Left forelimb (tissue), 1 donor: ENCODE measurements around the gene MAP3K4.

Source experiments
- DNase-seq: peaks from one replicate; pipeline ENCODE4 v3.0.0-alpha.2; 2018; ENCODE audit warnings: low spot score

MAP3K4 gene

DNA sequence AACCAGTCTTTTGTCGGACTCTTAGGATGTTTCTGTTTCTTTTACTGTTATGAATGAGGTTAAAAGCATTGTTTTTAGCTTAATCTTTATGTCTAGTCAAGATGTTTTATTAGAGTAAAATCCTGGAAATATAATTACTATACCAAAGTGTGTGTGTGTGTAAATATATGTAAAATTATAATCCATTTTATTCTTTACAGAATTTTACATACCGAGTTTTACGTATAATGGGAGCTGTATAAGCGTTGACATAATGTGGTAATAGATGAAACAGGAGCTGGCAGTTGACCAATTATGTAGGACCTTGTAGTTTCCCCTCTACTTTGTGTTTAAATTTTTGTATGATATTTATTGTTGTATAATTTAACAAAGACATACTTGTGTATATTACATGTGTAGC, 16.7 kb downstream of the MAP3K4 start:
- DNase-seq: no peak

DNA sequence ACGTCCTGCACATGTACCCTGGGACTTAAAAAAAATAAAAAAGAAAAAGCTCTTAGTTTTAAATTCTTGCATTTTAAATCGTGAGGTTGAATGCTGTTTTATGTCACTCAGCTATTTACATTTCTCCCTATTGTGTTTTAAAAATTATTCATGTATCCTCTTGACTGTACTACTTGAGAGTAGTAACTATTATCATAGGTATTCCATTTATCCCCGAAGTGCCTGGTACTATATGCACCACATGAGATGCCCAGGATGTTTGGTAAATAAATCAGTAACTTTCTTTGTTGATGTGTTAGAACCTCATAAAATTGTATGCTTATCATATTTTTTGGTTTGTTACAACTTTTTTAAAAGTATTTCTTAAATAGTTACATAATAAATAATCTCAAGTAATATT, 18.4 kb downstream of the MAP3K4 start:
- no peak for DNase-seq

DNA sequence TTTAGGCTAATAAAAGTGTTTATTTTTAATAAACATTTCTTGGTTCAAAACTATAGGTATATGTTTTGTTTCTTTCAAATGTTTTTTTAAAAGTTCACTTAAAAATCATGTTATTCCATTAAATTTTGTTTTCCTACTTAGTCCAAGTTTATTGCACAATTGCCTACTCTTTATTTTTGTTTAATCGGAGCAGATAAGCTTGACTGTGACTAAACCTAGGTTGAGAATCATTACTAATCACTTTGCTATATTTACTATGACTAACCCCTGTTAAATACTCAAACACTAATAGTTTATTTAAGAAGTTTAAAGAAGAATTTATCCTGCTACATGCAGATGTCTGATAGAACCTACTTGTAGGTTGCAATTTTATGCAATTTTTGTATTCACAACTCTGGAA, 18.8 kb downstream of the MAP3K4 start:
- DNase-seq: no peak

DNA sequence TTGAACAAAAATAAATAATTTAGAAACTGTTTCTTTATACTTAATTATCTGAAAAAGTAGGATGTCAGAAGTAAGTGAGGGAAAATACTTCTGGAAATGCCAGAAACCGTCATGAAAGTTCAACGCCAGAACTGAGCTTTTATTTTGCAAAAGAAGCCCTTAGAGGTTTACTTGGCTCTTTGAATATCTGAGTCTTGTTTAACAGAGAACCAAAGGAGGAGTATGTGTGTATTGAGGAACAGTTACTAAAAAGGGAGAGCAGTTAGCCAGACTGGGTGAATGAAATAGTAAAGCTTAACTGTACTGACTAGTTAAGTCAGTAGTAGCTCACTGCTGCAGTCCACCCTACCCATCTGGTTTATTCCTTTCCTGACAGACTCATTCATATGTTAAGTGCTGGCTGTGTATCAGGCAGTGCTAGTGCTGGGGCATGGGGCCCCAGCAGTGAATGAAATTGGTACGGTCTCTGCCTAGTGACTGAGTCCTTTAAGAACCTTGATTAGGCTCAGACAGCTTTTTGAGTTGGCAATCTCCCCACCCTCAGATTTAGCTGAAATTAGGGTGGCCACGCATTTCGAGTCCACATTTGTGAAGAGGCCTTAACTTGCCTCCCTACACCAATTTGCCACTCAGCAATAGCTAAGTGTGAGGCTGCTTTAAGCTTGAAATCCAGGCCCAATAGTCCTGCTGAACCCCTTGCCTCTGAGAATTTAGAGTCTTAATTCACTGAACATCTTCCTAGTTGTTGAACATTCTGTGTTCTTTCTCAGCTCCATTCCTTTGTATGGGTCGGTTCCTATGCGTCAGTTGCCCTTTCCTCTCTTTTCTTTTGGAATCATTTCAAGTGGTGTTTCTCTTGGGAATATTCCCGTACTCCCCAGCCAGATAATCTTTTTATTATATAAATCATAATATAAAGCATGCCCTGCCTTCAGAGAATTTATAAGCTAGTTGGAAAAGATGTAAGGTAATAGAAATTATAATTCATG, 20.2 kb downstream of the MAP3K4 start:
- DNase-seq: no peak

DNA sequence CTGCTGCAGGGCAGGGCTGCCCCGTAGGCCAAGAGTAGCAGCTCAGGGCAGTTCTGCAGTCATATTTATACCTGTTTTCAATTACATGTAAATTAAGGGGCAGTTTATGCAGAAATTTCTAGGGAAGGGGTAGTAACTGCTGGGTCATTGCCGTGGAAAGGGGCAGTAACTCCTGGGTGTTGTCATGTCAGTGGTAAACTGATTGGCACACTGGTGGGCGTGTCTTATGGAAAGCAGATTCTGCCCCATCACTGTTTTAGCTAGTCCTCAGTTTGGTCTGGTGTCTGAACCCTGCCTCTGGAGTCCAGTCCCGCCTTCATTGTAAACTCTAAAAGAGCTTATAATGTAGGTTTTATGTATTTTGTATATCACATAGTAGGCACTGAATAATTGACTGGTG, 22.1 kb downstream of the MAP3K4 start:
- DNase-seq: no peak

DNA sequence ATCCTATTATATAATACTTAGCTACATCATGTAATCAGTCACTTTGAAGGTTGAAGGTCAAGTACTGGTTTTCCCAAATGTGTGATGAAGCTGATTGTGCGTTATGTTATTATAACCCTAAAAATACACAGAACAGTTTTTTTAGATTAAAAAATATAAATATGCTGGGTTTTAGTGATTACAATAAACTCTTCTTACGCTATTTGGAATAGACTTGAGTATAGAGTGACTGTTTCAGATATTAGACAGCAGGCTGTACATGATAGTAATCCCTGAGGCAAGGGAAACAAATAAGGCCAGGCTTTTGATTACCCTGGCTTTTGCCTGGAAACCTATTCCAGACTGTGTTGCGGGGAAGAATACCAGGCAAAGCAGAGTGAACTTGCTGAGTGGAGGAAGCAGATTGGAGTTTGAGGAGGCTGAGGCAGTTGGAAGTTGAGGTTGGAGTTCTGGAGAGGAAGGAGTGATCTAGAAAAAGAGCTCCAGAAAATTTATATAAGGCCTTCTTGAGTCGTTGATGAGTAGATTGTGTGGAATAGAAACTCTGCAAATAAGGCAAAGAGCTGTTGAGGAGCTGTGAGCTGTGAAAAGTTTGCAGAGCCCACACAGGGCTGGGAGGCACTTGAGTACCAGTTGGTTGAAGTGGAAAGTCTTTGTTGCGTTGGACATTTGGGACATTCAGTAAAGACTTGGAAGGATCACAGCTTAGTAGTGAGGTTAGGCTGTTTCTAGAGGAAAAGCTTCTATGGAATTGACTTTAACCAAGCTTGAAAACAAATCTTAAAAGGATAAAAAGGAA, 26.4 kb downstream of the MAP3K4 start:
- no peak for DNase-seq

DNA sequence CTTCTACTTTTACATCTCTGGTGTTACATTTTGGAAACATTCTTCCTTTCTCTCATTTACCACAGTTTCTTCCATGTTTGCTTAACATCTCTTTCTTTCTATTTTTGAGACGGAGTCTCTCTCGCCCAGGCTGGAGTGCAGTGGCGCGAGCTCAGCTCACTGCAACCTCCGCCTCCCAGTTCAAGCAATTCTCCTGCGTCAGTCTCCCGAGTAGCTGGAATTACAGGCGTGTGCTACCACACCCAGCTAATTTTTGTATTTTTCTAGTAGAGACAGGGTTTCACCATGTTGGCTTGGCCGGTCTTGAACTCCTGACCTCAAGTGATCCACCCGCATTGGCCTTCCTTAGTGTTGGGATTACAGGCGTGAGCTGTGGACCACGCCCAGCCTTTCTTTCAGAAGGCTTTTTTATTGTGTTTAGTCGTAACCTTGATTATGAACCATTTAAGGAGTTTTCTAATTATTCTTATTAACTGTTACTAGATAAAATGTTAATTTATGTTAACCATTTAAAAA, 27.8 kb downstream of the MAP3K4 start:
- DNase-seq: no peak

DNA sequence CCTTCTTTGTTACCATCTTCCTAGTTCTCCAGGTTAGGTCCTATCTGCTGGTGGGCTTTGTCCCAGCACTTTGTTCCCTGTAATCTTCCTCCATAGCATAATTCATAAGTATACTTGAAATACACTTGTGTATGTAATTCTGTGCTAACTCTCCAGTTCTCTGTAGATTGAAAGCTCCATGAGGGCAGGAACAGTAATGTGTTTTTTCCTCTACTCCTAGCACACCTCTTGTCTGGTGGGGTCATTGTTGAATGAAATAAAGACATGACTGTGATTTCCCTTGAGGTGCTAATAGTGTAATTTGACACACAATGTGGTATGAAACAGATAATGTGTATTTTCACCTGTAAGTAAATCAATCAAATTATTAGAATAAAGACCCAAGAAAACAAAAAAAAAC, 30.0 kb downstream of the MAP3K4 start:
- DNase-seq: no peak

DNA sequence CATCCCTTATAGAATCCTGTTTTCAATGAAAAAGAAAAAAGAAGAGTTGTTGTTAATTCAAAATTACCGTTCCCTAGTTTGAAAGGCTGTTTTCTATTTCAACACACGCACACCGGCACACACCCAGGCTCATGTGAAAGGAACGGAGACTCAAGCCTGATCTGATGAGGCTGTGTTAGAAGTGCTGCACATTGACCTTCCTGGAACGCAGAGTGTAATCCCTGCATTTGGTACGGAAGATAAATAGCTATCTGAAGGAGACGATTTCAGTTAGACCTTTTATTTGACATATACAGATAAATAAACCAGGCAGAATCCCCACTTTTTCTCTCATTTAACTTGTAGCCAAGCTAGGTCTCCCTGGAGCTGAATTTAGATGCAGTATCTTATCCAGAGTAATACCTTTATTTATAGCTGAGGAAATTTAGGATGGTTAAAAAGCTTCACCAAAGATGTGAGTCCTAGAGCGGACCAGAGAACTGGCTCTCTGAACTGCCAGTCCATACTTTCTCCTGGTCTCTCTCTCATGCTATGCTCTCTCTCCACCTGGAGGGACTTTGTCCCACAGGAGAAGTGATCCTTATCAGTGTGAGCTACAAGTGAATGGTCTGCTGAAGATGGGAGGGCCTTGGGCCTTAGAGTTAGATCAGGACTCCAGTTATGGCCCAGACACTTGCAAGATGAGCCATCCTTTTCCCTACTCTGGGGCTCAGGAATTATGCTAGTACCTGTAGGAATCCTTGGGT, 30.6 kb downstream of the MAP3K4 start:
- DNase-seq: no peak

DNA sequence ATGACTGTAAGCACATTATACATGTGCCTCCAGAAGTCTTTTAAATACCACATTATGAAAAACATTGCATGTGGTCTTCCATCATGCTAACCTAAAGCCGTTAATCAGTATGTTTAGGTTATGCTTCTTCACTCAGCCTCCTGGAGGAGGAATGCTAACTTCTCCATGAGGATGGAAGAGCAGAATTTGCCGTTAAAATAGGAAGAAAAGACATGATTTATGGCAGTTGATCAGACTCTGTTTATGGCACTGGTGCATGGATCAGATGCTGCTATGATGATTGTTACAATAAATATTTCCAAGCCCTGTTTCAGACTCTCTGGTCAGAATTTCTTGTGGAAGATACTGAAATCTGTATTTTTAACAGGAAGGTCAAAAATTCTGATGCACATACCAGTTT, 31.7 kb downstream of the MAP3K4 start:
- no peak for DNase-seq

DNA sequence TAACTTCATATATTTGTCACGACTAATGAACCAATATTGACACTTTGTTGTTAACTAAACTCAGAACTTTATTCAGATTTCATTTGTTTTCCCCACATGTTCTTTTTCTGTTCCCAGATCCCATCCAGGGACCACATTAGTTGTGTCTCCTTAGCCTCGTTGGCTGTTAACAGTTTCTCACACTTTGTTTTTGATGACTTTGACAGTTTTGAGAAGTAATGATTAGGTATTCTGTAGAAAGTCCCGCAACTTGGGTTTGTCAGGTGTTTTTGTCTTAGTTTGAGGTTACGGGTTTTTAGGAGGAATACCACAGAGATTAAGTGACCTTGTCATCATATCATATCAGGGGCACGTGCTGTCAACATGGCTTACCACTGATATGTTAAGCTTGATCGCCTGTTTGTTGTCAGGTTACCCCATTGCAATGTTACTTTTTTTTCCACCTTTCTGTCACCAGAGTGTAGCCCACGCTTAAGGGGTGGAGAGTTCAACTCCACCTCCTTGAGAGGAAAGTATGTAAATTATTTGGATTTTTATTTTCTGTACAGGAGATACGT, 32.9 kb downstream of the MAP3K4 start:
- DNase-seq: no peak

DNA sequence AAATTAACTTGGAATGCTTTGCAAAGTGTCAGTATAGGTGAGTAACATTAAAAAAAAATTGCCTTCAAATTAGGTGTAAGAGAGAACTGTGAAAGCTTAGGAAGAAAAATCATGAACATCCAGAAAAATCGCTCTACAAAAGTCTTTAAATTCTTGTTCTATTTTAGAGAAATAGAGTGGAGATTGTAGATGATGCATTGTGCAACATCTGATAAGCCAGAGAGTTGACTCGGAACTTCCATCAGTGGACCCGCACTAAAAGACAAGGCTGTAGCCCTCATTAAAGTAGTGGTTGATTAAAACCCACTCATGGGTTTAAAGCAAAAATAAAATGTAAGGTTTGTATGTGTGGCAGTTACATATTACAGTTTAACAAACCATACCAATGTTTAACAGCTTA, 35.8 kb downstream of the MAP3K4 start:
- no peak for DNase-seq

DNA sequence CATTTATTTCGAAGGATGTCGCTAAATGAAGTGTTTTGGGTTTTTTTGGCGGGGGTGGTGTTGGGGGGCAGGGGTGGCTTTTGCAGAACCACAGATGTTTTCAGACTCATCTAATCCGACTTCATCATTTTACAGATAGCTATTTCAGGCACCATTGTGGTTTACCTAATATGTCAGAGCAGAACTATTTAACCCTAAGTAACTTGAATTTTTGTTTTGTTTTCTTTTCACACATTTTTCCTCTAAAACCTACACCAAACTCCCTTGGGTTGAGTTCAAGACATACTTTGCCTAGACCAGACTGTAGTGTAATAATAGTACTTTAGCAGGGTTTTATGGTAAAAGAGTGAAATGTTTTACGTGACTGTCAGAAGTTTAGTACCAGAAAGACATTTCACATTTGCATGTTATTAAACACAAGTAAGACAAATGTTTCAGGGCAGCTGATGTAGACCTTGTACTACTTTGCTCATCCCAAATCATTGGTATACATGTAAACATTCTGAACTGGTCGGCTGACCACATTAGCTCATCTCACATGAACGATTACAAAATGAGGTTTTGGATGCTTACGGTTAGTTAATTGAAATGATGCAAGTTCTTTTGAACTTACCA, 37.7 kb downstream of the MAP3K4 start:
- no peak for DNase-seq

DNA sequence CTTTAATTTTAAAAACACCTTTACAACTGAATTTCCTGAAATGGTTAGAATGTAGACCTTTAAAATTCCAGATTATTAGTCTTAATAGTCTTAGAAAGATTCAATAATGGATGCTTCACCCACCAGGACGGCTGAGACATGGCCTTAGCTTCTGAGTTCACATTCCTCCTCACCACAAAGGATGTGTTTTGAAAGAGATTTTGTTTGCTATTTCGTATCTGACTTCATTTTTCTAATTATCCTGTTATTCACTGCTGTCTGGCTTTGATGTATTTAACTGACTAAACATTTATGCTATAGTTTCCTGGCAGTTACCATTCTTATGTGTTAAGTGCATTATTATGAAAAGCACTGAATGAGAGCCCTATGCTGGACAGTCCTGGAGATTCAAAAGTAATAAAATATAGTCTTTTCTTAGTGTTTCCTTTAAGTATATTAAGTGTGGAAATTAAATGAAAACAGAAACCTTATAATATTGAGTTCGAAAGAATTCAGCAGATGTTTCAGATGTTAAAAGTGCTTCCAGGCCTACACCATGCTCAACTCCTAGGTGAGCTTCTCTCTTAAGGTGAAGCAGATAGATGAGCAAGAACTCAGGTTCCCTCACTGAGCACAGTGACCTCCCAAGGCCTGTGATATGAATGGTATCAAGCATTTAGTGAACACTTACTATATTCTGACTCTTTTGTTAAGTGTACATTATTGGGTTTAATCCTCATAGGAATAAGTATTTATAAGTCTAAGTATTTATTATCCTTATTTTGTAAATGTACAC, 40.3 kb downstream of the MAP3K4 start:
- no peak for DNase-seq

DNA sequence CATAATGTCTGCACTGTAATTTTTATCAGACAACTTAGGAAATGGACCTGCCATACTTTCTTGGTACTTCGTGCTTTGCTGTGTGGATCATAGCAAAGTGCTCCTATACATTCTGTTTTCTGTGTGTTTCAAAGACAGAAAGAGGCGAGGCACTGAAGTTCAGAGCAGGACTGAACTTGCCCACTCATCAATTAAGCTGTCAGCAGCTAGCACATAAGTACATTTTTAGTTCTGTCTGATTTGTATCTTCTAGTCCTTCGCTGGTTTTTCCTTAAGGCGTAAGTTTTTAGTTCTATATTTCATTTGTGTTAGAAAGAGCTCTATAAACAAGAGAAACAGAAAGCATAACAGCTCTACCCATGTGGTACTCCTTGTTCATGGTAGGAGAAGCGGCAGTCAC, 42.1 kb downstream of the MAP3K4 start:
- DNase-seq: no peak

DNA sequence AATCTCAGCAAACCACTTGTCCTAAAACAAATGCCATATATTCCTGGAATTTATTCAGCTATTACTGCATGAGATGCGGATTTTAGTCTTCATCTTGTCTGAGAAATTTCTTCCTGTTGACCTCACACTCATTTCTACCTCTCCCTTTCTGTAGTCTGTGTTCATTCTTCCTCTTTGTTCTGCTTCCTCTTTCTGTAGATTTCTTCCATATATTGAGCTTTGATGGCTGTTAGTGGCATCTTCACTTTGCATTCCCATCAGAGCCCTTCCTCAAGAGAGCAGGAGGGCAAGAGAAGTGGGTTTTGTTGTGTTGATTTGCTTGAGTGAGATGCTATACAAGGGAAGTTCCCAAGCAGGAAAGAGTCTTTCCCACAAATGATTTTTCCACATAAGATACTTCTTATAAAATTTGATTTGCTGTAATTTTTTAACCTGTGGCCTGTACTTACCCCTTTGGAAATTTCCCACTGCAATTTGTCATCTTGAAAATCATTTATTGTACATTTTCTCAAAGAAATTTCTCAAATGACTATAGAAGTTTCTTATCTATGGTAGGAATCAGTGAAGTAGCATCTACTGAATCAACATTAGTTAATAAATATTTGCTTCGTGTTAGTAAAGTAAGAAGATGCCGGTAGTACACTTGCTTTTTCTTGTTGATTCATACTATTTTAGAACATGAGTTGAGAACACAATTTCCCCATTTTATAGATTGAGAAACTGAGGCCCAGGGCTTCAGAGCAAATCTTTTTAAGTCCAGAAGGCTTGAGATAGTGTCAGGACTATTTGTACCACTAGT, 43.8 kb downstream of the MAP3K4 start:
- DNase-seq: no peak

DNA sequence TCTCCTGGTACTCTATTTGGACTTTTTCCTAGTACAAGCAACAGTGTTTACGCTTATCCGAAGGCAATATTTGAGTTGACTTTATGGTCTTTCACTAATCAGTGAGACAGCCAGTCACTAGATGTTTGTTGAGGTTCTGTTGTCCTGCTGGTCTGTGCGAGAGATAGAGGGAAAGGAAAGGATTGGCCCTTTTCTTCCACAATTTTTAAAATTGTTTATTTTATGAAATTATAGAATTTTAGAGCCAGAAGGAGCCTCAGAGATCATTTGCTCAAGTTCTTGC, 44.4 kb downstream of the MAP3K4 start:
- DNase-seq: no peak

DNA sequence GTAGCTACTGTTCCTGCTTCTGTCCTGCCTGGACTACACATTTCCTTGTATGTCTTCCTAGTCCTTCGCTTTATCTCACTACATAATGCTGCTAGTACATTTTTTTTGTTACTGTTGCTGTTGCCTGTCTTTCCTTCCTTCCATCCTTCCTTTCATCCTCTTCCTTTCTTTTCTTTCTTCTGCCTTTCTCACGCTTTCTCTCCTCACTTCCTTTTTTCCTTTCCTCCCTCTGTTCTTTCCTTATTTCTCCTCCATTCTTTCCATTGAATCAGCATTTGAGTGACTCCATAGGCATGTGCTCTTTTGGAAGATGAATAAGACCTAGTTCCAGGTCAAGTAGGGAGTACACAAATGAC, 46.3 kb downstream of the MAP3K4 start:
- no peak for DNase-seq

DNA sequence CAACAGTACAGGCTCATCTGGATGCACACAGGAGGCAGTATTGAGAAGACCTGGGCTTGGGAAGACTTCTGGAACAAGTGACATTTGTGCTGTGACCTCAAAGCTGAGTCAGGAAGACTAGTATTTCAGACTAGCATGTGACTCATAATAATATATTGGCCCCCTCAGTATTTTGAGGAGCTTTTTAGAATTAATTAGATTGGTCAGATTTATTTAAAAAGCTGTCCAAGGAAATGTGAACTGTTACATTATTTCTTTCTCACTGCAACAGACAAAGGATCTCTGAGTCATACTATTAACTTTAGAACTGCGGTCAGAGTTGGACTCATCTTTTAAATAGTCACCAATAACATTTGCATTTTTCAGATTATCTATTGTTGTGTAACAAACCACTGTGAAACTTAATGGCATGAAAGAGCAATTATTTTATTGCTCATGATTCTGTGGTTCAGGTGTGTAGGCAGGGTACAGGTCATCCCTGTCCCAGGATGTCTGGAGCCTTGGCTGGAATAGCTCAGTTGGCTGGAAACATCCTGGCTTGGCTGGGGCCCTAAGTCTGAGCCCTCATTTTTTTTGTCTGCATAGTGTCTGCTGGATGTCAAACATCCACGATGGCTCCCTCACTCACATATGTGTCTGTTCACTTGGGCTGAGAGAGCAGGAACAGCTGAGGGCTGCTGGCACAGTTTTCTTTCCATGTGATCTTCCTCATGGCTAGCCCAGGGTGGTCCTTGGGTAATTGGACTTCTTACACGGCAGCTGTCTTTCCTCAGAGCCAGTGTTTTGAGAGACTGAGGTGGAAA, 46.9 kb downstream of the MAP3K4 start:
- DNase-seq: no peak
